HG02884 (cell line): ENCODE data around the gene SMIM17.

Experiments used
- ATAC-seq: cut with Tn5 transposase; IDR thresholded peaks from one replicate; pipeline ENCODE4 v1.9.1; 2021; ENCODE audit warnings: mild to moderate bottlenecking, moderate library complexity; ENCODE audit not compliant: unreplicated experiment

SMIM17 gene

DNA sequence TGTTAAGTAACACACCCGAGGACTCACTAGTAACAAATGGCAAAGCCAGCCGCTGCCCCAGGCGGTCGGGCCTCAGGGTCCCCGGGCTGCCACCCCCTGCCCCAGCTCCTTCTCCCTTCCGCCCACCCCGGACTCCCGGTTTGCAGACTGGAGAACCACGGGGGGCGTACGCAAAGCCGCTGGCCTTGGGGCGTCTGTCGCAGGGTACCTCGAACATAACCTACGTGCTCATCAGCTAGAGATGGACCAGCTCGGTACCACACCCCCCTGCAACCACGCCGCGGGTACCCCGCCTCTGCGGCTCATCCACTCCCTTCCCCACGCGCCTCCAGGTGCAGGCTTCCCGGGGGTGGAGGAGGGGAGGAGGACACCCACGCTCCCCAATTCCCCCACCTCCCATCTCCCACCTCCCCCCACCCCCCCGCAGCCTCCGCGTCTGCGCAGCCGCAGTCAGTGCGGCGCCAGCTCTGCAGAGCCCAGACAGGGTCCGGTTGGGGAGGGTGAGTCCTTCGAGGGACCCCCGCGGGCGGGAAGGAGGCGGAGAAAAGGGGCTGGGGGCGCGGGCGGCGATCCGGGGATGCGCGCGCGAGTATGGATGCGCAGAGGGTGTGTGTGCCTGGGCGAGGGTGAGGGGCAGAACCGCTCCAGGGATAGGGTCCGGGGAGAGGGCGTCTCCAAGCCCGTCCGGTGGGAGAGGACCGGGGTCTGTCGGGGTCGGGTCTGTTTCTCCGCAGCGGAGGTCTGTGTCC is at the start of gene SMIM17:
Gene SMIM17, plus strand, starts transcription at position 449 of the 749 bp plus-strand sequence. CDS start 2,509 bp downstream, outside the sequence.
- ATAC-seq = no peak

DNA sequence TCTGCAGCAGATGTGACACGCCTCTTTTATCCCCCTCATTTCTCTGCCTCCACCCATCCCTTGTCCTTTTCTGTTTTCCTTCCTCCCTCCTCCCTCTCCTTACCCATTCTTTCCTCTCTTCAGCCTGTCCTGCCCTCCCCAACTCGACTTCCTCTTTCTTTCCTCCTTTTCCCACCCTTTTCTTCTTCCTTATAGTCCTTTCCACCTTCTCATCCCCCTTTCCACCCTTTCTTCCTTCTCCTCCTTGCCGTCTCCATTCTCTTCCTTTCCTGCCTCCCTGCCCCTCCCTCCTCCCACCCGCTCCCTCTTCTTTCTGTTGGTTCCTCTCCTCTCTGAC is 48.5 kb upstream of the SMIM17 start:
- no peak for ATAC-seq

DNA sequence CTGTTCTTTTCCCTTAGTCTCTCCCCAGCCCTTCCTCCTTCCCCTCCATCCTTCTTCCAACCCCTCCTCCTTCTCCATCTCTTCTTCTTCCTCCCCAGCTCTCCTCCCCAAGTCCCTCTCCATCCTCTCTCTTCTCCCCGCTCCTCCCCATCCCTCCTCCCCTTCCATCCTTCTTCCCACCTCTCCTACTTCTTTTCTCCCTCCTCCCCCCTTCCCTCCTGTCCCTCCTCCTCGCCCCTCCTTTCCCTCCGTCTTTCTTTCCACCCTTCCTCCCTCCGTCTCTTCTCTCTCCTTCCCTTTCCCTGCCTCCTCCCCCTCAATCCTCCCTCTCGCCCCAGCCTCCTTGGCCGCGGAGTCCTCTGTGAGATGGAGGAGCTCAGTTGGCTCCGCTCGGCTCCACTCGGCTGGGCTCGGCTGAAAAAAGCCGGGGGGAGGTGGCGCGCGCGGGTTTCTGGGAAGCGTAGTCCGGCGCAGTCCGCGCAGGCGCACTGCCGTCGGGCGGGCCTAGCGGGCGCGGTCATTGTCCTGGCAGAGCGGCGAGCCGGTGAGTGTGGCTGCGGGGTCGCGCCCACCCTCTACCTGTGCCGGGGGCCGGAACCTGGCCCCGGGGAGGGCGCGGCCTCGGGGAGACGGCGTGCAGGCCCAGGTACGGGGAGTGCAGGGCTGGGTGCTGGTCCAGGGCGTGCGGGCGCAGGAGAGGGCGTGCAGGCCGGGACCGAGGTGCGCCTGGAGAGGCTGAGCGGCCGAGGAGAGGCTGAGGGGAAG is 48.0 kb upstream of the SMIM17 start, which contains the start of gene ZNF71:
Gene ZNF71, plus strand, starts transcription at position 520 of the 765 bp plus-strand sequence. CDS start 6,257 bp downstream, outside the sequence.
- ATAC-seq = peak; percentile 86

DNA sequence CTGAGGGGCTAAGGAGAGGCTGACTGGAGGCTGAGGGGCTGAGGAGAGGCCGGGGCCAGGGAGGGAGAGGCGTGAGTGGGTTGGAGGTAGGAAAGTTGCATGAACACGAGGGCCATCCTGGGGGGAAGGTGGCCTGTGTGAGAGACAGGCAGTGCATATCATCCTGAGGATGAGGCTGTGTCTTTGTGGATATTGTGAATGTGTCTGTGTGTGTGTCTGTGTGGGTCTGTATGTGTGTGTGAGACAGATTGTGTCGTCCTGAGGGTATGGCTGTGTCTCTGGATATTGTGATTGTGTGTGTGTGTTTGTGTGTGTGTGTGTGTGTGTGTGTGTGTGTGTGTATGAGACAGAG is 47.4 kb upstream of the SMIM17 start:
- ATAC-seq = peak; percentile 19

DNA sequence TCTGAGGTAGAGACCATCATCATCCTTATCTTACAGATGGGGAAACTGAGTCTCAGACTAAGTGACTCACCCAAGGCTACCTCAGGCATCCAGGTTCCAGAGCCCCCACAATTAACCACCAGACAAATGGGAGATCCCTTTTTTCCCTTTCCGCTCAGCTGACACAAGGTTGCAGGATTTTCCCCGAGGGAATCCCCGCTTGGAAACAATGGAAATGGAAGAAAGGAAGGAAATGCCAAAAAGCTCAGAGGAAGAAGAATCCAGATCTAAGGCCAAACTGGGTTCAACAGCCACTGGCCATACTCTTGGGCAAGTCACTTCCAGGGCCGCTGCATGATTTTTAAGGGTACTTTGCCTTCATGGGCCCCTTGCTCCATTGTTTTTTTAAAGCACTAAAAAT is 46.3 kb upstream of the SMIM17 start:
- no peak for ATAC-seq

DNA sequence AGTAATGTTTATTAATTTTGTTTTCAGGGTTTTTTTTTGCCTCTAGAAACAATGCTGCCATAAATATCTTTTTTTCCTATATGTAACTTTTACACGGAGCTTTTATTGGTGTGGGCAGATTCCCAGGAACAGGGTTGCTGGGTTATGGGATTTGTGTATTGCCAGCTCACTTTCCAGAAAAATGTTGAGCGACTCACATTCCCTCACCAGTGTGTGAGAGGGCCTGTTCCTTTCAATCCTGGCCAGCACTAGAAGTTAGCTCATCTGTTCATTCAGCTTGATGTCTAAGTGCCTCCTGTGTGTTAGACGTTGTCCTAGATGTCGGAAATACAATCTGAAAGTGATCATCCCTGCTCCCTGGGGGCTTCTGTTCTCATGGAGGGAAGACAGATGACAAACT is 45.3 kb upstream of the SMIM17 start:
- no peak for ATAC-seq

DNA sequence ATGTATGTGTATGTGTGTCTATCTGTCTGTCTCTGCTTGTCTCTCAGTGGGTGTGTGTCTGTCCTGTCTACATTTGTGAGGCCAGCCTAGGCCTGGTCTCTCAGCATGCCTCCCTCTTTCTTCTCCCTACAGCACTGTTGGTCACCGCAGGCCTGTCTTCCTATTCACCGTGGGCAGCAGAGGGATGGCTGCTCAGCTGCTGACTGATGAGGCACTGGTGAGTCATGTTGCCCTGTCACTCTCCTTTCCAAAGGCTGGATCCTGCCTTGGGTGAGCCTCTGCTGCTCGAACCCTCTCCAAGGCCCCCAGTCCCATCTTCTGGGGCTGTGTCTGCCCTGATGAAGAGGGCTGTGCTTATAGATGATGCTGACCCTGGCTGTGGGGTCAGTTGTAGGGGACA is 41.6 kb upstream of the SMIM17 start:
- no peak for ATAC-seq

DNA sequence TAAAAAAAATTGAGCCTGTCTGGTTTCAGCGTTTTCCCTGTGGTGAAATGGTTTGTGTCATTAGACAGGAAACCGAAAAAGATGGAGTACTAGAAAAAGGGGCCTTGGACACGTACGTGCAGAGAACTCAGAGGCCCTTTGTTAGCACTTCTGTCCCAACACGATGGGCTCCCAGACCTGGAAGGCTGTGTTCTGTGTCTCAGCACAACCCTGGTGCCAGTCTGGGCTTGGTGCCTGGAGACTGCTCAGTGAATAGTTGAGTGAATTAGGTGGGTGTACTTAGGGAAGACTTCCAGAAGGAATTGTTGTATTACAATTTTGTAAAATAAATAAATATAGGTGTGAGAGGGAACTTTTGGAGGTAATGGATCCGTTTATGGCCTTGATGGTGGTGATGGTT is 39.1 kb upstream of the SMIM17 start:
- ATAC-seq = no peak

DNA sequence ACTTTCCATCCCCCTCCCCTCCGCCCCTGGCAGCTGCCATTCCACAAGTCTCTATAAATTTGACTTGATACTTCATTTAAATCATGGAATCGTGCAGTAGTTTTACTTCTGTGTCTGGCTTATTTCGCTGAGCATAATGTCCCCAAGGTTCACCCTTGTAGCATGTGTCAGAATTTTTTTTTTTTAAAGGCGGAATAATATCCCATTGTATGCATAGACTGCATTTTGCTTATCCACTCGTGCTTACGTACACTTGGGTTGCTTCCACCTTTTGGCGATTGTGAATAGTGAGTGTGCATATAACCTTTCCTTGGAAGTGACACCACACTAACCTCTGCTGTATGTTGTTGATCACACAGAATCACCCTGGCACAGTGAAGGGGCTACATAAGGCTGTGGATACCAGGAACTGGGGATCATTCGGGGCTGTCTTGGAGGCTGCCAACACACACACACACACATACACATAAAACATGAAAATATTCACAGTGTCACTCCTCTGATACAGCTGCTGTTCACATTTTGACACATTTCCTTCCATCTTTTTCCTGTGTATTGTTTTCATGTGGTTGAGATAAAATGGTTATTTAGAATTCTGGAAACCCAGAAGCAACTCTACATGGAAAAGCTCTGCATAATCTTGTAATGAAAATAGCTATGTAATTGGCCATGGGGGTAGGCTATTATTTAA is 34.5 kb upstream of the SMIM17 start:
- ATAC-seq = no peak

DNA sequence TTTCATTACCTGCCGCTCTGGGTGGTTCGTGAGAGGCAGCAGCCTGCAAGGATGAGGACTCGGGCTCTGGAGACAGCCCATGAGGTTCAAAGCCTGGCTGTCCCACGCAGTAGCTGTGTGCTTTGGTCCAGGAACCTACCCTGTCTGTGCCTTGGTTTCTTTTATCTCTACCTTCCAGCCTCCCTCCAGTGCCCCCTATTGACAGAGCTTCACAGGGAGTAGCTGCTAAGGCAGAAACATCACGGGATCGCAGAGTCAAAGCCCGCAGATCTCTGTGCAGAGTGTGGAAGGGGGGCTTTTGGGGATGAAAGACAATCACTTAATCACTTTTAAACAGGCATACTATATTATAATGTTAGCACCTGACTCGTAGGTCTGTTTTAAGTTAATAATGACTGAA is 31.7 kb upstream of the SMIM17 start:
- no peak for ATAC-seq

DNA sequence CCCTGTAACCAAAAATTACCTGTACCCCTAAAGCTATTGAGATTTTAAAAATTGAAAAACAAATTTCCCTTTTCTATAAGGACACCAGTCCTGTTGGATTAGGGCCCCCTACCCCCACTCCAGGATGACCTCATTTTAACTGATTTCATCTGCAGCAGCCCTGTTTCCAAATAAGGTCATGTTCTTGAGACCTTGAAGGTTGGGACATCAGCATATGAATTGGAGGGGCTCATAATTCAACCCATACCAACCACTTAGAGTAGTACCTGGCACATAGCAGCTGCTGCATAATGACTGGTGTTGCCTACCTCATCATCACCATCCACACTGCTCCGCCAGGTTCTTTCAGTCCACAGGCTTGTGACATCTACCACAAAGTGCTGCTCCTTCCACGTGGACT is 30.2 kb upstream of the SMIM17 start:
- ATAC-seq = no peak

DNA sequence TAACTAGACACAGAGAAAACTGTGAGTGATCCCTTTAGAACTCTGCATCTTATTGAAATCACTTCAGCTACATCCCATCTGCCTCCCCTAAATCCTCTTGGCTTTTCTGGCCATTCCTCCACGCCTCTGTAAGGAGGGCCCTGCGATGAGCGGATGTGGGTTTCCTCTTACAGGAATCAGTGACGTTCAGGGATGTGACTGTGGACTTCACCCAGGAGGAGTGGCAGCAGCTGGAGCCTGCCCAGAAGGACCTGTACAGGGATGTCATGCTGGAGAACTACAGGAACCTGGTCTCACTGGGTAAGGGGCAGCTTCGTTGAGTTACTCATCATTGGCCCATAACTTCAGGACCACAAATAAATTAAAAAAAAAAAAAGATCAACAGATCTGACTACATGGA is 29.3 kb upstream of the SMIM17 start:
- ATAC-seq = no peak

DNA sequence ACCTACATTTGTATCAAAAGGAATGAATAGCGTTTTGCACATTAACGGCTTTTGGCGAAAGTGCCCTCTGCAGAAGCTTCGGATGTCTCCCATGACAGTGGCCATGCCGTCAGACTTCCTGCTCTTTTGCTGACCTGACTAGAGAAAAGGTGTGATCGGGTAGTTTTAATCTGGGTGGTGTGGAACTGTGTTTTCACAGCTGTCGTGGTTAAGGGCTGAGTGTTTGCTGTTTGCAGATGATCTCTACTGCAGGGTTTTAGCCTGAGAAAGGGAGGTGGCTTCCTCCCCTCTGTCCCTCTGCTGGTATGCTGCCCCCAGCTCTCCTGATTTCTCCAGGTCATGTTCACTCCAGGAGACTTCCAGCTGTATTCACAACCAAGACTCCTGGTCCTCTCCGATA is 25.4 kb upstream of the SMIM17 start:
- ATAC-seq = no peak

DNA sequence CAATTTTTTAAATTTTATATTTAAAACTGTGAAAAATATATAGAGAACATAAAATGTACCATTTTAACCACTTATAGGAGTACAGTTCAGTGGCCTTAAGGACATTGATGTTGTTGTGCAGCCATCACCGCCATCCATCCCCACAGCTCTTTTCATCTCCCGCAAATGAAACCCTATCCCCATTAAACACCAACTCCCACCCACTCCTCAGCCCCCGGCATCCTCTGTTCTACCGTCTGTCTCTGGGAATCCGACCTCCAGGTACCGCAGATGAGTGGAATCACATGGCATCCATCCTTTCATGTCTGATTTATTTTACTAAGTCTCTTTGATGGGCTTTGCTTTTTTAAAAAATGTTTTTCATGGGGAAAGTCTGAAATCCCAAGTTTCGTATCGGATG is 23.8 kb upstream of the SMIM17 start:
- ATAC-seq = no peak

DNA sequence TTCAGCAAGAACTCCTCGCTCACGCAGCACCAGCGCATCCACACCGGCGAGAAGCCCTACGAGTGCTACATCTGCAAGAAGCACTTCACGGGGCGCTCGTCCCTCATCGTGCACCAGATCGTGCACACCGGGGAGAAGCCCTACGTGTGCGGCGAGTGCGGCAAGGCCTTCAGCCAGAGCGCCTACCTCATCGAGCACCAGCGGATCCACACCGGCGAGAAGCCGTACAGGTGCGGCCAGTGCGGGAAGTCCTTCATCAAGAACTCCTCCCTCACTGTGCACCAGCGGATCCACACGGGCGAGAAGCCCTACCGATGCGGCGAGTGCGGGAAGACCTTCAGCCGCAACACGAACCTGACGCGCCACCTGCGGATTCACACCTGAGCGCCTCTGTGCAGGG is 20.6 kb upstream of the SMIM17 start:
- ATAC-seq = no peak

DNA sequence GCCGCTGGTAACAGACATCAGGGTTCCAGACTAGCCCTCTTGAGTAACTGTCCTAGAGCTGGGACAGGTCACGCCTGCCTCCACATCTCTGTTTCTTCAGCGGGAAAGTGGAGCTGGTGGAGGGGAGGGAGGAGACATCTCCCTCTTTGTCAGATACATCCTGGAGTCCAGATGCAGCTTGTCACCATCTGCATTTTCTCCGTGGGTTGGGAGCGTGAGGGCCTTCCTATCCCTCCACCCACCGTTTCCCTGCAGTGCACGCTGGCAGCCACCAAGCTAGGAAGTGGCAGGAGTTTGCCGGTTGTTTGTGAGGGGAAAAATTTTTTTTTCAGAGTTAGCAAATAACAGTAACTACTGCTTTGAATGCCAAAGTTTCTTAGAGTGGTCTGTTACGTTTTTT is 20.0 kb upstream of the SMIM17 start:
- ATAC-seq = no peak

DNA sequence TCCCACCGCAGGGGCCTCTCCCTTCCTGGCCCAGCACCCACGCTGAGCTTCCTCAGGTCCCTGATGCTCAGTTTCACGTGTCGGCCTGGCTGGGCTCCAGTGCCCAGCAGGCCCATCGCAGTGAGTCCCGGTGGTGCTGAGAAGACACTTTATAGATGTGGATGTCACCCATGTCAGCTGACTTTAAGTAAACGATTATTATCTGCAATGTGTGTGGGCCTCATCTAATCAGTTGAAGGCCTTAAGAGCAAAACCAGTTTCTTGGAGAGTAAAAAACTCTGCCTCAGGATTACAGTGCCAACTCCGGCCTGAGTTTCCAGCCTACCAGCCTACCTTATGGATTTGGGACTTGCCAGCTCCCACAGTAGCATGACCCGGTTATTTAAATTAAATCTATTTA is 17.3 kb upstream of the SMIM17 start:
- no peak for ATAC-seq

DNA sequence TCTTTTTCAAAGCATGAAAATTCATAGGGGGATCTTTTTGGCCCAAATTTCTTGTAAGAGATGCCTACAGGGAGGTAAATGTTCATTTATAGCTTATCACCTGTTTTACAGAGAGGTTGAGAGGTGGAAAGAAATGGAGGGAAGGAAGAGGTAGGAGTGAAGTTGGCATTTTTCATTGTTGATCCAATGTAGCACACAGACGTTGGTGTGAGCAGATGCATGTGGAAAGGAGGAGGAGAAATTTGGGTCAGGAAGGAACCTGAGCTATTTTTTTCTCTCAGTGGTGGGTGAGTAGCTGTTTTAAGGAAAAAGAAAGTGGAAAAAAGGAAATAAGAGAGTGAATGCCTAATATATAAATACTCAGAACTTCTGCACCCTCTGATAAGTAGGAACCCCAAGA is 9.9 kb upstream of the SMIM17 start:
- ATAC-seq = no peak

DNA sequence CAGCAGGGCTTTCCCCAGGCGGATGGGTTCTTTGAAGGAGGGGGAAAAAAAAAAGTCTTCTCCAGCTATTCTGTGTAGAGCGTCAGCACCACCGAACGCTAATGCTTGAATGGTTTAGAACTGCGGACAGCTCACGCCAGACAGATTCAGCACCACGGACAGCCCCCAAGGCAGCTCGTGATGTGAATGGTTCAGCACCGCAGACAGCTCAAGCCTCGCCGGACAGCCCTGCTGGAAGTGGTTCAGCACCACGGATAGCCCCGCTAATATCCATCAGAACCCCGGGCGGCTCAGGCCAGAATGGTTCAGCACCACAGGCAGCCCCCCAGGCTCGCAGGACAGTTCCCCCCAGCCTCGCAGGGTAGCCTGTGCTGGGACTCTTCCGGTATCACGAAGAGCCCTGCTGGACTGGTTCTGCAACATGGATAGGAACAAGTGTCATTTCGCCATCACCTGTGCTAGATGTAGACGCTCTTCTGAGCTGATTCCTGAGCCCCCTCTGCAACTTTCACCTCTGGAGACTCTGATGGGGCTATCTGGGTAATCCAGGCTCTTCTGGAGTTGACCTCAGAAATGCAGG is 4.9 kb upstream of the SMIM17 start:
- no peak for ATAC-seq

DNA sequence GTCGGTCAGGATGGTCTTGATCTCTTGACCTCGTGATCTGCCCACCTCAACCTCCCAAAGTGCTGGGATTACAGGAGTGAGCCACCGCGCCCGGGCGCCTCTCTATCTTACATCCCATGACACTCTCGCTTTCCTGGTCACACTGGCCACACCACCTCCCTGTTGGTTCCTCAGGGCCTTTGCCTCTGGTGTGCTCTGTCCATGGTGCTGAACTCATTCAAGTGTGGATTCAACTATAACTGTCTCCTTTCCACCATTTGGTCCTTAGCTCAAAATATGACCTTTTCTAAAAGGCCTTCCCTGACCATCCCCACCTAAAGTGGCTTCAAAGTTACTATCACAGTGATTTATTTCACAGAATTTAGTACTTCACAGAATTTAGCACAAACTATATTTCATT is 3.7 kb upstream of the SMIM17 start:
- ATAC-seq = no peak

DNA sequence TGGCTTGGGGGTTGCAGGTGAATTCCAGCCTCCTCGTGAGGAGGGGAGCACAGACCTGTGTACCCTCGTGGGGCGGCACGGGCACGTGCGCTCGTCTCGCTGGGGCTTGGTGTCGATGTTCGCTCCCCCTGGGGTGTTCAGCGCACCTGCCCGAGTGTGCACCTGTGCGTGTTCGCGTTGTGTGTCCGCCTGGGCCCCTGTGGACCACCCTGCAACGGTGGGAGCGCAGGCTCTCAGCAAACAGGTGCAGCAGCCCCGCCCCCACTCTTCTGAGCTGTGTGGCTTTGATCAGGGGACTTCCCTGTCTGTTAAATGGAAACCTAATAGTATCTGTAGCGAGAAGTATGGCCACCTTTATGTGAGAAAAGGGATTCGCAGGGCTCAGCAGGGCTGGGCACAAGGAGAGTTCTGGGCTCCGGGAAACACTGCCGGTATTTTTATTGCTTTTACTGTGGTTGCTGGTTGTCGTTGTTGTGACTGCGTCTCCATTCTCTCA is 549 bp downstream of the SMIM17 start:
- no peak for ATAC-seq
